ENCODE measurements around the gene STEAP4.

STEAP4 gene

GRCh38 chr7:88226886-88227516 lies 79.7 kb downstream of the STEAP4 start:
- FAIRE-seq (no peak), DNase-seq (ENCODE audit: extremely low spot score, insufficient read length, low read depth) (no peak)

DNA sequence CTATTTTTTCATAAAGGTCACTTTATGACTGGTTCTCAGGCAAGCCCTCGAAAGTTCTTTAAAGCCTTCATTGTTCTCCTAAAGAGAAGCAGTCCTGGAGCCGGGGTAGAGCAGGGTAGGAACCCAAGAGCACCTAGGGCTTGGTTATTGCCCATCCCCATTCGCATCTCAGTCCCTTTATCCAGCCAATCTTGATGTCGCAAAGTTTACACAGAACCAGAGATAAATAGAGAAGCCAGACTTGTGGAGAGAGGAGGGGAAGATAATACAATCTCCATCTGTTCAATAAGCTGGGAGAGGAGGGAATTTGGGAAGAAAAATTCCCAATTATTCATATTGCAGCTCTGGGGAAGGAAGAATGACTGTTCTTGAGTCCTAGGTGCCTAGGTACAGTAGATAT lies 80.5 kb downstream of the STEAP4 start:
- FAIRE-seq (no peak), DNase-seq (ENCODE audit: extremely low spot score, insufficient read length, low read depth) (no peak)

GRCh38 chr7:88224601-88225275 lies 82.0 kb downstream of the STEAP4 start:
- DNase-seq (ENCODE audit: extremely low spot score, insufficient read length, low read depth) (no peak), FAIRE-seq (no peak)

DNA sequence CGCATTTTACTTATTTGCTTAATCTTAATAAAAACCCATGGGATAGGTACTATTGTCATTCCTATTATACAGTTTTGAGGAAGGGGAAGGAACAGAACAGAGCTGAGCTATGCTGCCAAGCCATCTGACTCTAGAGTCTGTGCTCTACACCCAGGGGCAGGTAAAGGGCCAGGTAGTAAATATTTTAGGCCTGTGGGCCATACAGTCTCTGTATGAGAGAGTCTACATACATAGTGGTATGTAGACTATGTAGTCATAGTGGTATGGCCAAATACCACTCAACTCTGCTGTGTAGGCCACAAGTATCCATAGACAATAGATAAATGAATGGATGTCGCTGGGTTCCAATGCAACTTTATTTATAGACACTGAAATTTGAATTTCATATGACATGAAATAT lies 83.4 kb downstream of the STEAP4 start:
- DNase-seq (ENCODE audit: extremely low spot score, insufficient read length, low read depth), result no peak
- no peak for FAIRE-seq

All from GM18507 (cell line).